PFSK-1 (cell line): ENCODE data around the gene SPATA45.

Source experiments
- POLR2AphosphoS5 ChIP-seq: IDR thresholded peaks from 2 replicates; pipeline ENCODE4 v1.6.1; 2012; ENCODE audit warnings: low read depth, mild to moderate bottlenecking, control low read depth, low read length, moderate library complexity
- SIN3A ChIP-seq: IDR thresholded peaks from 2 replicates; pipeline ENCODE4 v1.6.1; 2012; ENCODE audit warnings: mild to moderate bottlenecking, low read length, moderate library complexity, borderline replicate concordance; ENCODE audit not compliant: insufficient read depth
- TAF1 ChIP-seq: IDR thresholded peaks from 2 replicates; pipeline ENCODE4 v1.6.1; 2012; ENCODE audit warnings: low read length, control low read depth, borderline replicate concordance; ENCODE audit not compliant: insufficient read depth

DNA sequence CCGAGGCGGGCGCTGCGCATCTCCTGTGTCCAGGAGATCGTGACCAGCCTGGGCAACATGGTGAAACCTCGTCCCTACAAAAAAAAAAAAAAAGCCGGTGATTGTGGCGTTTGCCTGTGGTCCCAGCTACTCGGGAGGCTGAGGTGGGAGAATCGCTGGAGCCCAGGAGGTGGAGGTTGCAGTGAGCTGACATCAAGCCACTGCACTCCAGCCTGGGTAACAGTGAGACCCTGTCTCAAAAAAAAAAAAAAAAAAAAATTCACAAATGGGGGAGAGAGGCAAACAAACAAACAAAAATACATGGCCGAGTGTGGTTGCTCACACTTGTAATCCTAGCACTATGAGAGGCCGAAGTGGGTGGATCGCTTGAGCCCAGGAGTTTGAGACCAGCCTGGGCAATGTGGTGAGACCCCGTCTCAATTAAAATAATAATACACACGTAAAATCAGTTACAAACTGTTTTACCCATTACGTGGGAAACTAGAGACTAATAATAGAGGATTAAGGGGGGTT, 55.0 kb downstream of the SPATA45 start:
- TF ChIP-seq SIN3A (no peak), POLR2AphosphoS5 (no peak), TAF1 (no peak)
